HG03095 (cell line): ENCODE data around the gene PCDHGB7.
A peak's percentile ranks its signal among the peaks of the same experiment; 100 is the strongest.
"Not testable (repeated sequence)": the region's sequence is repeated elsewhere in the genome, so short reads cannot be mapped to it uniquely, and the experiment has no call there.

ENCODE experiments used
- ATAC-seq: cut with Tn5 transposase; IDR thresholded peaks from one replicate; pipeline ENCODE4 v1.9.1; 2021; ENCODE audit warnings: moderate library complexity; ENCODE audit not compliant: unreplicated experiment

PCDHGB7 gene

GRCh38 chr5:141422742-141423291, 5.3 kb downstream of the PCDHGB7 start:
- ATAC-seq, result no peak

GRCh38 chr5:141427783-141428426, 10.4 kb downstream of the PCDHGB7 start:
- no peak for ATAC-seq

DNA sequence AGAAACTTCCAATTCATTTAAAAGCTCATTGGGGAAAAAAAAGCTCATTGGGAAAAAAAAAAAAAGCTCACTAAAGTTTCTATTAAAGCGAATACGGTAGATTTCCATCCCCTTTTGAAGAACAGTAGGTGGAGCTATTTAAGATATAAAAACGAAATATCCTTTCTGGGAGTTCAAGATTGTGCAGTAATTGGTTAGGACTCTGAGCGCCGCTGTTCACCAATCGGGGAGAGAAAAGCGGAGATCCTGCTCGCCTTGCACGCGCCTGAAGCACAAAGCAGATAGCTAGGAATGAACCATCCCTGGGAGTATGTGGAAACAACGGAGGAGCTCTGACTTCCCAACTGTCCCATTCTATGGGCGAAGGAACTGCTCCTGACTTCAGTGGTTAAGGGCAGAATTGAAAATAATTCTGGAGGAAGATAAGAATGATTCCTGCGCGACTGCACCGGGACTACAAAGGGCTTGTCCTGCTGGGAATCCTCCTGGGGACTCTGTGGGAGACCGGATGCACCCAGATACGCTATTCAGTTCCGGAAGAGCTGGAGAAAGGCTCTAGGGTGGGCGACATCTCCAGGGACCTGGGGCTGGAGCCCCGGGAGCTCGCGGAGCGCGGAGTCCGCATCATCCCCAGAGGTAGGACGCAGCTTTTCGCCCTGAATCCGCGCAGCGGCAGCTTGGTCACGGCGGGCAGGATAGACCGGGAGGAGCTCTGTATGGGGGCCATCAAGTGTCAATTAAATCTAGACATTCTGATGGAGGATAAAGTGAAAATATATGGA, 13.0 kb downstream of the PCDHGB7 start, which contains the start of gene PCDHGA12:
Gene PCDHGA12 (plus strand): TSS at position 176 of the 782 bp plus-strand sequence. CDS start 253 bp downstream, at position 429.
- ATAC-seq, result peak; percentile 85

DNA sequence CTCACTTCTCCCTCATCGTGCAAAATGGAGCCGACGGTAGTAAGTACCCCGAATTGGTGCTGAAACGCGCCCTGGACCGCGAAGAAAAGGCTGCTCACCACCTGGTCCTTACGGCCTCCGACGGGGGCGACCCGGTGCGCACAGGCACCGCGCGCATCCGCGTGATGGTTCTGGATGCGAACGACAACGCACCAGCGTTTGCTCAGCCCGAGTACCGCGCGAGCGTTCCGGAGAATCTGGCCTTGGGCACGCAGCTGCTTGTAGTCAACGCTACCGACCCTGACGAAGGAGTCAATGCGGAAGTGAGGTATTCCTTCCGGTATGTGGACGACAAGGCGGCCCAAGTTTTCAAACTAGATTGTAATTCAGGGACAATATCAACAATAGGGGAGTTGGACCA, 13.8 kb downstream of the PCDHGB7 start:
- ATAC-seq, result no peak

DNA sequence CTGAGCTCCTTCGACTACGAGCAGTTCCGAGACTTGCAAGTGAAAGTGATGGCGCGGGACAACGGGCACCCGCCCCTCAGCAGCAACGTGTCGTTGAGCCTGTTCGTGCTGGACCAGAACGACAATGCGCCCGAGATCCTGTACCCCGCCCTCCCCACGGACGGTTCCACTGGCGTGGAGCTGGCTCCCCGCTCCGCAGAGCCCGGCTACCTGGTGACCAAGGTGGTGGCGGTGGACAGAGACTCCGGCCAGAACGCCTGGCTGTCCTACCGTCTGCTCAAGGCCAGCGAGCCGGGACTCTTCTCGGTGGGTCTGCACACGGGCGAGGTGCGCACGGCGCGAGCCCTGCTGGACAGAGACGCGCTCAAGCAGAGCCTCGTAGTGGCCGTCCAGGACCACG, 14.8 kb downstream of the PCDHGB7 start:
- ATAC-seq, result not testable (repeated sequence)

- ATAC-seq, result not testable (repeated sequence)
Measured at GRCh38 chr5:141432726-141433125, 15.2 kb downstream of the PCDHGB7 start.

DNA sequence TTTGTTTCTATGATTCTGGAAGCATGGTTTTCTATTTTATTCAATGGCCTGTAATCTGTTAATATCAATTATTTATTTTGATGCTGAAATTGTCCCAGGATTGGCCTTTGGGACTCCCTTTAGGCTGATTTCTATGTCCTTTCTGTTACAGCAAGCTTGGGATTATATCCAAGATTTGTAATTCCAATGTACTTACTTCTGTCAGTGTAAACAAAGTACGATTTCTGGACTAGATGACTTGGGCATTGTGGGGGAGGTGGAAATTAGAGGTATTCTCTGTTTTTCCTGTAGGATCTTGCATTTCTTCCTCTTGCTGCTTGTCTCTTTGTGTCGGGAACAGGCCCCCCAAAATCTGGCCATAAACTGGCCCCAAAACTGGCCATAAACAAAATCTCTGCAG, 16.5 kb downstream of the PCDHGB7 start:
- ATAC-seq, result no peak

- ATAC-seq, result no peak
Measured at GRCh38 chr5:141437221-141437620, 19.7 kb downstream of the PCDHGB7 start.

DNA sequence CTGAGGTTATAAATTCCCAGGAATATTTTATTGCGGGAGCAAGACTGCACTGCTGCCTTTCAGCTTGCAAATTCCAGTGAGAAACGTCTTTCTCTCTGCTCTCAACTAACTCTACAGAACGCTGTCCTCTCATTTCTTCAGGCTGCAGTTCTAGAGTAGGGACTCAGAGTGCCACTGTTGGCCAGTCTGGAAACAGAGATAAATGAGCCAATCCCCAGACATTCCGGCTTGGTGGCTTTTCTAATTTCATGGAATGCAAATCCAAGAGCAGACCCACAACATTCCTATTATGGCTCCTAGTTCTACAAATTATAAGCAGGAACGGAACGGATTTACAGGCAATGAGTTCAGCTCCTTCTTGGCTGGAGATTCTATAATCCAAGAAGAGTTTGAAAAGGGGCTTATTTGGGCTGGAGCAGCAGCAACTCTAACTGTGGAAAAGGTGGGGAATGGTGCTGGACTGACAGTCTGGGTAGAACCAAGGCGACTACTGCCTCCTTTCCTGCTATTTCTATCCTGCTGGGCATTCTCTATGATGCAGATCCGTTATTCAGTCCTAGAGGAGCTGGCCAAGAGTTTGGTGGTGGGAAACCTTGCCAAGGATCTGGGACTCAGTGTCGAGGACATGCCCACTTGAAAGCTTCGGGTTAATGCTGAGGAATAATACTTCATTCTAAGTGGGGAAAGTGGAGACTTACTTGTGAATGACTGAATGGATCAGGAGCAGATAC, 22.1 kb downstream of the PCDHGB7 start:
- ATAC-seq, result no peak

- ATAC-seq, result no peak
Measured at GRCh38 chr5:141440341-141440740, 22.9 kb downstream of the PCDHGB7 start.

DNA sequence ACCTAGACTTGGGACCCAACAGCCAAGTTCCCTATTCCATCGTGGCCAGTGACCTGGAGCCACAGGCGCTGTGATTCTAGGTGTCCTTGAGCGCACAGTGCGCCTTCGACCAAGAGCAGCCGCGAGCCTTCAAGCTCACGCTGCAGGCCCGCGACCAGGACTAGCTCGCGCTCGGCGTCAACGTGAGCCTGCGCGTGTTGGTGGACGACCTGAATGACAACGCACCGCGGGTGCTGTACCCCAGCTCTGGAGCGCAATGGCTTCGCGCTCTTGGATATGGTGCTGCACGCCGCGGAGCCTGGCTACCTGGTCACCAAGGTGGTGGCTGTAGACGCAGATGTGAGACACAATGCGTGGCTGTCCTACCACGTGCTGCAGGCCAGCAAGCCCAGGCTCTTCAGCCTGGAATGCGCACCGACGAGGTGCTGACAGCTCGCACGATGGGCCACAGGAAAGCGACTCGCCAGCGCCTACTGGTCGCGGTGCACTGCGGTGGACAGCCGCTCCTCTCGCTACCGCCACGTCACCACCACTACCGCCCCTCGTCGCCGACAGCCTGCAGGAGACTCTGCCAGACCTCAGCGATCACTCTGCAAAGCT, 24.2 kb downstream of the PCDHGB7 start:
- no peak for ATAC-seq

GRCh38 chr5:141465351-141465750, 47.9 kb downstream of the PCDHGB7 start:
- no peak for ATAC-seq
